ENCODE results near the gene CSRP1.

The CSRP1 gene

DNA sequence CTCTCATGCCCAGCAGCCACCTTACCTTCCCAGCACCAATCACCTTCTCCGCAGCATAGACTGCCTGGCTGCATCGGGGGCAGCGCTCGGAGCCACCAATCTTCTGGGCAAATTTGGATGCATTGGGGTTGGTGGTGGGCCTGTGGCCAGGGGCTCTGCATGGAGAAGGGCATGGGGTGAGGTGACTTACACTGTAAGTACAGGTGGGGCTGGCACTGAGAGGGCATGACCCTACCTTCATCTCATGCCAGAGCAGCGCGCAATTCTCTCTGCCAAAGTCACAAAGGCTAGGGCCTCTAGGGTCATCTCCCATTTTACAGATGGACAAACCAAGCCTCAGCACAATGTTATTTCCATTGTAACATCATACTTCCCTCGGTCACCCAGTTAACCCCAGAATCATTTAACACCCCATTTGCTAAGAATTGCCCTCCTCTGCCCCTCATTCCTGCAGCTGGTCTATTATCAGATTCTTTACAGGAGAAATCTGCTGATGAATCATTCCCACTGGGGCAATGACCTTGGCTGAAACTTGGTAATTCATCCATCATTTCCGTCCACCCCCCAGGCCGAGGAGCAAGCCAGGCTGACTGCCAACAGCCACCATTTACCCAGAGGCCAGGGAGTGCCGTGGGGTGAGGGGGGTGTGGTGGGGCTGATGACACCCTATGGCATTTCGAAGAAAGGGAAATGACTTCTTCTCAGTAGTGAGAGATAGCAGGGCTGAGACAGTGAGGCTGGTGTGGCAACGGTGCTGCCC lies 17.9 kb downstream of the CSRP1 start:
- no peaks in the 10 kb centered on the region for H3K9me3 ChIP-seq (ENCODE audit: severe bottlenecking)
- peaks cover 28% of the 10 kb centered on the region for H3K4me1 ChIP-seq (ENCODE audit: insufficient read depth, poor library complexity, severe bottlenecking)
- TF ChIP-seq CTCF (IDR thresholded peaks at IDR 0.05; ENCODE audit: poor library complexity, severe bottlenecking) = no peak
- peaks cover 70% of the 10 kb centered on the region for H3K36me3 ChIP-seq (ENCODE audit: low read depth)
- H3K4me3 ChIP-seq (ENCODE audit: severe bottlenecking) = no peak overlapping the region
- DNase-seq (ENCODE audit: low spot score) (peak; percentile 95), ATAC-seq (ENCODE audit: low read depth) (peak; percentile 87)
- peak overlapping the region; percentile 84 for H3K27ac ChIP-seq (ENCODE audit: poor library complexity, severe bottlenecking)
- H3K27me3 ChIP-seq (ENCODE audit: insufficient read depth, poor library complexity, severe bottlenecking) = no peaks in the 10 kb centered on the region

DNA sequence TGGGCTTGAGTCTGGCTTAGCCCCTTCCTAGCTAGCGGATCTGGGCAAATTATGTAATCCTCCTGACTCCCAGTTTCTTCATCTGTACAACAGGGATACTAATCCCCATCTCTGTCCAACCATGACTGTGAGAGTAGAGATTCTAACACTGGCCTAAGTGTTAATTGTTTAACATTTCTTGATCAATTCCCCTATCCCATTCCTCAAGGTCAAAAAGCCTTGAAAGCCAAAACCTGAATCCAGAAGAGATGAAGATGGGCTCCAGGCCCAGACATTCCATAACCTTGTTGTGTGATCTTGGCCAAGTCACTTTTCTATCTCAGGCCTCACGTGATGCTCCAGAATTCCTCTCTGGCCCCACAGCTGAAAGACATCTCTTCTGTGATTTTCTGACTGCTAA lies 19.2 kb downstream of the CSRP1 start:
- no peaks in the 10 kb centered on the region for H3K27me3 ChIP-seq (ENCODE audit: insufficient read depth, poor library complexity, severe bottlenecking)
- no peak overlapping the region for H3K4me3 ChIP-seq (ENCODE audit: severe bottlenecking)
- ATAC-seq (ENCODE audit: low read depth) (no peak), DNase-seq (ENCODE audit: low spot score) (no peak)
- peaks cover 28% of the 10 kb centered on the region for H3K4me1 ChIP-seq (ENCODE audit: insufficient read depth, poor library complexity, severe bottlenecking)
- no peak for TF ChIP-seq CTCF (IDR thresholded peaks at IDR 0.05; ENCODE audit: poor library complexity, severe bottlenecking)
- H3K36me3 ChIP-seq (ENCODE audit: low read depth) = peaks cover 57% of the 10 kb centered on the region
- H3K27ac ChIP-seq (ENCODE audit: poor library complexity, severe bottlenecking) = peak overlapping the region; percentile 84
- no peaks in the 10 kb centered on the region for H3K9me3 ChIP-seq (ENCODE audit: severe bottlenecking)

GRCh38 chr1:201486187-201486586 lies 20.7 kb downstream of the CSRP1 start:
- Histone ChIP-seq H3K9me3 (ENCODE audit: severe bottlenecking) (no peaks in the 10 kb centered on the region), H3K36me3 (ENCODE audit: low read depth) (peaks cover 50% of the 10 kb centered on the region), H3K4me3 (ENCODE audit: severe bottlenecking) (no peak overlapping the region), H3K4me1 (ENCODE audit: insufficient read depth, poor library complexity, severe bottlenecking) (peaks cover 25% of the 10 kb centered on the region), H3K27ac (ENCODE audit: poor library complexity, severe bottlenecking) (peak overlapping the region; percentile 3), H3K27me3 (ENCODE audit: insufficient read depth, poor library complexity, severe bottlenecking) (no peaks in the 10 kb centered on the region)
- ATAC-seq (ENCODE audit: low read depth) (no peak), DNase-seq (ENCODE audit: low spot score) (no peak)
- no peak for TF ChIP-seq CTCF (IDR thresholded peaks at IDR 0.05; ENCODE audit: poor library complexity, severe bottlenecking)

DNA sequence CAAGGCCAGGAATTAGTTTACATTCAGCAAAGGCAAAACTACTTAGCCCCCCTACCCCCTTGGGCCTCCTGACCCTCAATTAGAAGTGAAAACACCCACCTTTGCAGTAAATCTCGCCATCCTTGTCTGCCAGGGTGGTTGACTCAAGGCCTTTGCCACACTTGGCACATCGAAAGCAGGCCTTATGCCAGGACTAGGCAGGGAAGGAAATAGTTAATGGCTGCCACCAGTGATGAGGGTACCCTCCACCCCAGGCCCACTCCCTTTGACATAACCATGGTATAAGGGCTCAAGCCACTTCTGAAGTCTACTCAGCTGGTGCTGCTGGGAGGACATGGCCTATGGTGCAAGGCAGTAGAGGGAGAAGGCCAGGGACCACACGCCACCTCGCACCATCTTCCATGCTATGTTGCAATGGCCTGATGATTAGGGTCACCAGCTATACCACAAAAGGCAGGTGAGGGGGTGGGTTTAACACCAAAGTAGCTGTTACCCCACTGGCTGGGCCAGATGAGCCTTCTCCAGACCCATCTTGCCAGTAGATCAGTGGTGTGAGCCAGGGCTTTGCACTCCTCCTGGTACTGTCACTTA lies 21.6 kb downstream of the CSRP1 start:
- H3K4me1 ChIP-seq (ENCODE audit: insufficient read depth, poor library complexity, severe bottlenecking) = peaks cover 21% of the 10 kb centered on the region
- no peak overlapping the region for H3K4me3 ChIP-seq (ENCODE audit: severe bottlenecking)

More for the DNA sequence above, 21.6 kb downstream of the CSRP1 start:
- Histone ChIP-seq H3K27me3 (ENCODE audit: insufficient read depth, poor library complexity, severe bottlenecking) (no peaks in the 10 kb centered on the region), H3K9me3 (ENCODE audit: severe bottlenecking) (no peaks in the 10 kb centered on the region), H3K27ac (ENCODE audit: poor library complexity, severe bottlenecking) (no peak overlapping the region), H3K36me3 (ENCODE audit: low read depth) (peaks cover 43% of the 10 kb centered on the region)
- ATAC-seq (ENCODE audit: low read depth) (no peak), DNase-seq (ENCODE audit: low spot score) (no peak)
- no peak for TF ChIP-seq CTCF (IDR thresholded peaks at IDR 0.05; ENCODE audit: poor library complexity, severe bottlenecking)
